ENCODE results near the gene ANKRD39.

ANKRD39 gene

GRCh38 chr2:96857667-96858372 is at the start of gene ANKRD39:
Gene ANKRD39, minus strand, starts transcription at chr2:96858016. Its CDS starts 29 bp downstream, at chr2:96857987.
- Mint-ChIP-seq H3K4me3 (peak within 1 kb of the TSS; percentile 73), H3K4me1 (peaks cover 43% of the 10 kb centered on the region), H3K9me3 (no peaks in the 10 kb centered on the region), H3K36me3 (peaks cover 55% of the 10 kb centered on the region), H3K27ac (peak within 1 kb of the TSS; percentile 77)
- ATAC-seq = peak; percentile 95
- DNase-seq (ENCODE audit: low spot score in 2 of 2) = peak; percentile 97 to 99

GRCh38 chr2:96906729-96907114 is 48.9 kb upstream of the ANKRD39 start:
- Mint-ChIP-seq H3K9me3 (no peaks in the 10 kb centered on the region), H3K27ac (peak overlapping the region; percentile 61), H3K4me3 (no peak overlapping the region), H3K4me1 (peaks cover 9% of the 10 kb centered on the region), H3K36me3 (no peaks in the 10 kb centered on the region)
- ATAC-seq (no peak), DNase-seq (ENCODE audit: low spot score in 2 of 2) (no peak)

- ATAC-seq (no peak), DNase-seq (ENCODE audit: low spot score in 2 of 2) (no peak)
- no peaks in the 10 kb centered on the region for H3K9me3 Mint-ChIP-seq
- no peak overlapping the region for H3K4me3 Mint-ChIP-seq
- H3K36me3 Mint-ChIP-seq = no peaks in the 10 kb centered on the region
- H3K27ac Mint-ChIP-seq = no peak overlapping the region
- H3K4me1 Mint-ChIP-seq = peaks cover 7% of the 10 kb centered on the region
Measured at GRCh38 chr2:96903815-96904214, 46.0 kb upstream of the ANKRD39 start.

- H3K4me1 Mint-ChIP-seq = peaks cover 11% of the 10 kb centered on the region
- no peak overlapping the region for H3K4me3 Mint-ChIP-seq
- no peak for ATAC-seq
- H3K36me3 Mint-ChIP-seq = no peaks in the 10 kb centered on the region
- H3K9me3 Mint-ChIP-seq = no peaks in the 10 kb centered on the region
- DNase-seq (ENCODE audit: low spot score in 2 of 2) = no peak
- no peak overlapping the region for H3K27ac Mint-ChIP-seq
Measured at GRCh38 chr2:96903318-96903717, 45.5 kb upstream of the ANKRD39 start.

GRCh38 chr2:96900237-96900636 is 42.4 kb upstream of the ANKRD39 start:
- Mint-ChIP-seq H3K4me3 (no peak overlapping the region), H3K9me3 (no peaks in the 10 kb centered on the region), H3K4me1 (peaks cover 24% of the 10 kb centered on the region), H3K36me3 (peaks cover under 1% of the 10 kb centered on the region), H3K27ac (no peak overlapping the region)
- DNase-seq (ENCODE audit: low spot score in 2 of 2) = no peak
- ATAC-seq = no peak

- no peaks in the 10 kb centered on the region for H3K9me3 Mint-ChIP-seq
Measured at GRCh38 chr2:96899413-96899741, 41.6 kb upstream of the ANKRD39 start.

GRCh38 chr2:96898641-96899412 is 41.0 kb upstream of the ANKRD39 start:
- Mint-ChIP-seq H3K36me3 (peaks cover 6% of the 10 kb centered on the region), H3K4me1 (peaks cover 30% of the 10 kb centered on the region), H3K4me3 (no peak overlapping the region), H3K27ac (peak overlapping the region; percentile 2), H3K9me3 (no peaks in the 10 kb centered on the region)
- ATAC-seq (no peak), DNase-seq (ENCODE audit: low spot score in 2 of 2) (no peak)

More at GRCh38 chr2:96899413-96899741, 41.6 kb upstream of the ANKRD39 start:
- DNase-seq (ENCODE audit: low spot score in 2 of 2) (no peak), ATAC-seq (no peak)
- H3K4me3 Mint-ChIP-seq = no peak overlapping the region
- H3K27ac Mint-ChIP-seq = no peak overlapping the region
- peaks cover 6% of the 10 kb centered on the region for H3K36me3 Mint-ChIP-seq
- H3K4me1 Mint-ChIP-seq = peaks cover 30% of the 10 kb centered on the region

- Mint-ChIP-seq H3K4me1 (peaks cover 30% of the 10 kb centered on the region), H3K27ac (peak overlapping the region; percentile 2), H3K36me3 (peaks cover 6% of the 10 kb centered on the region), H3K9me3 (no peaks in the 10 kb centered on the region), H3K4me3 (no peak overlapping the region)
- ATAC-seq = no peak
- DNase-seq (ENCODE audit: low spot score in 2 of 2) = no peak
Measured at GRCh38 chr2:96898135-96898505, 40.3 kb upstream of the ANKRD39 start.

GRCh38 chr2:96897491-96898134 is 39.8 kb upstream of the ANKRD39 start:
- Mint-ChIP-seq H3K27ac (peak overlapping the region; percentile 2), H3K4me3 (no peak overlapping the region), H3K9me3 (no peaks in the 10 kb centered on the region), H3K36me3 (peaks cover 6% of the 10 kb centered on the region), H3K4me1 (peaks cover 33% of the 10 kb centered on the region)
- DNase-seq (ENCODE audit: low spot score in 2 of 2) (no peak), ATAC-seq (no peak)

- Mint-ChIP-seq H3K27ac (peak overlapping the region; percentile 60), H3K4me1 (peaks cover 47% of the 10 kb centered on the region)
- peak; percentile 6 for ATAC-seq
Measured at GRCh38 chr2:96895746-96896651, 38.2 kb upstream of the ANKRD39 start.

GRCh38 chr2:96895032-96895745 is 37.4 kb upstream of the ANKRD39 start:
- peaks cover 6% of the 10 kb centered on the region for H3K36me3 Mint-ChIP-seq
- no peak overlapping the region for H3K4me3 Mint-ChIP-seq

More at GRCh38 chr2:96895746-96896651, 38.2 kb upstream of the ANKRD39 start:
- H3K36me3 Mint-ChIP-seq = peaks cover 6% of the 10 kb centered on the region
- DNase-seq (ENCODE audit: low spot score in 2 of 2) = no peak
- H3K4me3 Mint-ChIP-seq = no peak overlapping the region
- H3K9me3 Mint-ChIP-seq = no peaks in the 10 kb centered on the region

GRCh38 chr2:96894151-96894531 is 36.3 kb upstream of the ANKRD39 start:
- ATAC-seq = no peak
- peaks cover 45% of the 10 kb centered on the region for H3K4me1 Mint-ChIP-seq

More at GRCh38 chr2:96895032-96895745, 37.4 kb upstream of the ANKRD39 start:
- H3K27ac Mint-ChIP-seq = no peak overlapping the region
- ATAC-seq (peak; percentile 25), DNase-seq (ENCODE audit: low spot score in 2 of 2) (no peak)
- no peaks in the 10 kb centered on the region for H3K9me3 Mint-ChIP-seq
- peaks cover 49% of the 10 kb centered on the region for H3K4me1 Mint-ChIP-seq

GRCh38 chr2:96893289-96894150 is 35.7 kb upstream of the ANKRD39 start:
- ATAC-seq = no peak
- Mint-ChIP-seq H3K9me3 (no peaks in the 10 kb centered on the region), H3K27ac (peak overlapping the region; percentile 21), H3K36me3 (peaks cover 6% of the 10 kb centered on the region), H3K4me1 (peaks cover 41% of the 10 kb centered on the region), H3K4me3 (no peak overlapping the region)
- DNase-seq (ENCODE audit: low spot score in 2 of 2) = no peak

More at GRCh38 chr2:96894151-96894531, 36.3 kb upstream of the ANKRD39 start:
- no peaks in the 10 kb centered on the region for H3K9me3 Mint-ChIP-seq
- H3K36me3 Mint-ChIP-seq = peaks cover 6% of the 10 kb centered on the region
- H3K27ac Mint-ChIP-seq = no peak overlapping the region
- no peak overlapping the region for H3K4me3 Mint-ChIP-seq
- DNase-seq (ENCODE audit: low spot score in 2 of 2) = no peak
